Measurements from ENCODE around the gene IFT27.

Gene IFT27

DNA sequence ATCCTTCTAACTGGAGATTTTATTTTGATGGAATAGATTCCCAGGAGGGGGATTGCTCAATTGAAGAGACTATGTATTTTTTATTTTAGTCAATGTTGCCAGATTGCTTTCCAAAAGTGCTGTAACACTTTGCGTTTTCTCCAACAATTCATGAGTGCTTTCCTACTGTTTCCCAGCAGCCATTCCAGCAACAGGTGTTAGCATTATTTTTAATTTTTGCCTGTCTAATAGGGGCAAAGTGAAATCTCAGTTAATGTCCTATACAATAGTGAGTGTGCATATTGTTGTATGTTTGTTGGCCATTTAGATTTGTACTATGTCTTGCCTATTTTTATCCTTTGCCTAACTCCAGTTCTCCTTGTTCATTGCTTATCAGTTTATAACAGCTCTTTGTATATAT is 60.3 kb downstream of the IFT27 start:
- DNase-seq, result no peak

GRCh38 chr22:36714110-36714509 is 61.8 kb downstream of the IFT27 start:
- no peak for DNase-seq

DNA sequence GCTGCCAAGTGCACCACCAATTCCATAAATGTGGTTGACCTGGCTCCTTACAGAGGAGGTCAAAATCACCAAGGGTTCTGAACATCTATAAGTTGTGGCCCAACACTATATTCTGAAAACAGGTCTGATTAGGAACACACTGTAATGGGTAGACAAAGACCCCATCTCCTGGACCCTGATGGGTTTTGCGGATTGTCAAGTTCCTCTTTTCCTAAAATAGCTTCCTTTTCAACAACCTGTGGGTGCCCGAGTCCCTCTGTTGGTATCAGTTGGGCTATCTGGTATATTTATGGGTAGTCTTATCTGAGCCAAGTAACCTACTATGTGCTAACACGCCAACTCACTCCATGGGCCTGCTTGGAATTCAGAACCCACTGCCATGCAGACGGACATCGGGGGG is 62.5 kb downstream of the IFT27 start:
- no peak for DNase-seq
